ENCODE measurements around the gene PTAFR.

The PTAFR gene

GRCh38 chr1:28190337-28190979 is 14.0 kb upstream of the PTAFR start:
- Histone ChIP-seq H3K27ac (replicated peaks) (no peak overlapping the region), H3K27me3 (ENCODE audit: insufficient read depth, poor library complexity, severe bottlenecking) (no peaks in the 10 kb centered on the region), H3K4me3 (replicated peaks; ENCODE audit: insufficient read depth, low read length) (no peak overlapping the region)
- DNase-seq (ENCODE audit: low read depth in 1 of 2, low spot score in 1 of 2) = no peak
- TF ChIP-seq REST (IDR thresholded peaks at IDR 0.05; ENCODE audit: insufficient replicate concordance, low read depth) (no peak), CTCF (IDR thresholded peaks at IDR 0.05; ENCODE audit: insufficient read depth, low read length) (no peak), SPI1 (IDR thresholded peaks at IDR 0.05; ENCODE audit: borderline replicate concordance, low read depth) (peak; percentile 82)

- TF ChIP-seq SPI1 (IDR thresholded peaks at IDR 0.05; ENCODE audit: borderline replicate concordance, low read depth) (no peak), CTCF (IDR thresholded peaks at IDR 0.05; ENCODE audit: insufficient read depth, low read length) (no peak), GABPA (IDR thresholded peaks at IDR 0.05; ENCODE audit: low read depth) (no peak), POLR2AphosphoS5 (IDR thresholded peaks at IDR 0.05; ENCODE audit: low read depth) (no peak), REST (IDR thresholded peaks at IDR 0.05; ENCODE audit: insufficient replicate concordance, low read depth) (no peak)
- no peak for DNase-seq (ENCODE audit: low read depth in 1 of 2, low spot score in 1 of 2)
- H3K4me3 ChIP-seq (replicated peaks; ENCODE audit: insufficient read depth, low read length) = no peak overlapping the region
- no peaks in the 10 kb centered on the region for H3K27me3 ChIP-seq (ENCODE audit: insufficient read depth, poor library complexity, severe bottlenecking)
- no peak overlapping the region for H3K27ac ChIP-seq (replicated peaks)
These were observed 8.6 kb upstream of the PTAFR start for GRCh38 chr1:28185071-28185470.

GRCh38 chr1:28180306-28181305 is 4.1 kb upstream of the PTAFR start:
- Histone ChIP-seq H3K27me3 (ENCODE audit: insufficient read depth, poor library complexity, severe bottlenecking) (no peaks in the 10 kb centered on the region), H3K4me3 (replicated peaks; ENCODE audit: insufficient read depth, low read length) (no peak overlapping the region), H3K27ac (replicated peaks) (peak overlapping the region; percentile 38)
- peak in 1 of 2 experiments; percentile 32 for DNase-seq (ENCODE audit: low read depth in 1 of 2, low spot score in 1 of 2)
- TF ChIP-seq POLR2AphosphoS5 (IDR thresholded peaks at IDR 0.05; ENCODE audit: low read depth) = no peak
- no peak for TF ChIP-seq REST (IDR thresholded peaks at IDR 0.05; ENCODE audit: insufficient replicate concordance, low read depth)
- no peak for TF ChIP-seq GABPA (IDR thresholded peaks at IDR 0.05; ENCODE audit: low read depth)
- no peak for TF ChIP-seq SPI1 (IDR thresholded peaks at IDR 0.05; ENCODE audit: borderline replicate concordance, low read depth)
- TF ChIP-seq CTCF (IDR thresholded peaks at IDR 0.05; ENCODE audit: insufficient read depth, low read length) = no peak
